GM21786 (cell line): ENCODE results near the gene MAGIX.
"Not testable (repeated sequence)": the region's sequence is repeated elsewhere in the genome, so short reads cannot be mapped to it uniquely, and the experiment has no call there.

Source experiments
- ATAC-seq: cut with Tn5 transposase; IDR thresholded peaks from one replicate; pipeline ENCODE4 v1.9.1; 2021; ENCODE audit not compliant: unreplicated experiment

Gene MAGIX

DNA sequence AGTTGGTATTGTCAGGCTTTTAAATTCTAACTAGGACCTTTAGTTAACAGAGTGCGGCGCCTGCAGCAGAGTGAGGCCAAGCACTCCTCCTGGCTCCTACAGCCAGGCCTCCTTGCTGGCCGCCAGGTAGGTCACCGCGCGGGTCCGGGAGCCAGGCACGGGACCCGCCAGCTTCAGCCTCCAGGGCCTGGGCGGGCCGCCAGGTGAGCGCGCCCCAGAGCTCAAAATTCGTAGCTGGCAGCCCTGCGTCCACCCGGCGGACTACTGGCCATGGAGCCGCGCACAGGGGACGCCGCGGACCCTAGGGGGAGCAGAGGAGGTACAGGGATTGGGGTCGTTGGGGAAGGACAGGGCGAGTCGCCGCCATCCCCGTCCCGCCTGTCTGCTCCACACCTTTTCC is at the start of gene MAGIX:
MAGIX (plus strand) TSS at position 139 of the 400 bp plus-strand sequence; CDS start at position 271, 132 bp downstream.
- no peak for ATAC-seq

- no peak for ATAC-seq
Measured at GRCh38 chrX:49116076-49116475, 46.5 kb upstream of the MAGIX start.

GRCh38 chrX:49116716-49117115 is 45.8 kb upstream of the MAGIX start:
- no peak for ATAC-seq

DNA sequence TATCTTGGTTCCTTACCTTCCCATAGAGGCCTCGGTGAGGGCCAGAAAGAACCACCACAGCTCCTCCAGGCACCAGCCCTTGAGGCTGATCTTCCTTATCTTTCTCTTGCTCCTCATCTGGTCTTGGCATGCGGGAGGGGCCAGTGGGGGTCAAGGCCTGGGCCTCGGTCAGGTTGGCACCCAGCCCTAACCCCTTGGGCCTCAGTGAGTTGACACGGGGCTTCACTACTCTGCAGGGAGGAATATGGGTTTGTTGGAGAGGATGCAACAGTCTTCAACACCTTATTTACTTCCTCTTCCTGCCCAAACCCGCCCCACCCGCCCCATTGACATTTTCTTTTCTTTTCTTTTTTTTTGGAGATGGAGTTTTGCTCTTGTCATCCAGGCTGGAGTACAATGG is 45.0 kb upstream of the MAGIX start:
- no peak for ATAC-seq

- no peak for ATAC-seq
Measured at GRCh38 chrX:49120091-49120490, 42.5 kb upstream of the MAGIX start.

DNA sequence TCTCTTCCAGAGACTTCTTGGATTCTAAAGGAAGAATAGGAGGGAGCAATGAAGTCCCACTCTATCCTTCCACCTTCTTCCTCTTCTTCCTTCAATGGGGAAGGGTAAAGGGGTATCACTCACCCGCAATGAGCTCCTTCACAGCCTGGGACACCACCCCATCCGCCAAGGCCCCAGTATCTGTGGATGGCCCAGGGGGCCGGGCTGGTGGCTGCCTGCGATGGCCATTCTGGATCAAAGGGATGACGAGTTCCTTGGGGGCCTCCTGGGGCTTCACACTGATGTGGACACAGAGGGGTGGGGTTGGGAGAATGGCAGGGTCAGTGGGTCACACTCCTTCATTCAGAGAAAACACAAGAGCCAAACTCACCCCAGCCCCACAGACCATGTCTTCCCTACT is 40.1 kb upstream of the MAGIX start:
- ATAC-seq = no peak

DNA sequence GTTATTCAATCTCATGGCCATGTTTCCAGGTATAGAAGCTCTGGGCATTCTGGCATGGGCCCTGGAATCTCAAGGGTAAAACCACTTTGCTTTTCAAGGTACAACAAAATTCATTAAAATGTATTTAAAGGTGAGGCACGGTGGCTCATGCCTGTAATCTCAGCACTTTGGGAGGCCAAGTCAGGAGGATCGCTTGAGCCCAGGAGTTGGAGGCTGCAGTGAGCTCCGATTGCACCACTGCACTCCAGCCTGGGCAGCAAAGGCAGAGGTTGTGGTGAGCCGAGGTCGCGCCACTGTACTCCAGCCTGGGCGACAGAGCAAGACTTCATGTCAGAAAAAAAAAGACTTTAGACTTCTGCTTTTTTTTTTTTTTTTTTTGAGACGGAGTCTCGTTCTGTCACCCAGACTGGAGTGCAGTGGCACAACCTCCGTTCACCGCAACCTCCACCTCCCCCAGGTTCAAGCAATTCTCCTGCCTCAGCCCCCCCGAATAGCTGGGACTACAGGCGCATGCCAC is 34.8 kb upstream of the MAGIX start:
- not testable (repeated sequence) for ATAC-seq

DNA sequence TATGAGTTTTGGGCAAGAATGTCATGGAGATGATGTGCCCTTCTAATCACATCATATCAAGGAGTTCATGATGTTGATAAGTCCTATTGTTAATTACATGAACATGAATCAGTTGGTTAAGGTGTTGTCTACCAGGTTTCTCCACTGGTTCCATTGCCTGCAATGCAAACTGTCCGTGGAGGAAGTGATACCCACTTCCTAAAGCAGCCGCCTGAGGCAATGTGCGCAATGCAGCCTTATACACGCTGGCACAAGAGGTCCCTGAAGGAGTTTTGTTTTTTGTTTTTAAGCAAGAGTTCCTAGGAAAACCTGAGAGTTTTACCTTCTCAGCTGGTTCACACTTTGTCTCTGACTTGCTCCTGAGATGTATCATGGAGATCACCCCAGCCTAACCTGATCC is 33.1 kb upstream of the MAGIX start:
- ATAC-seq = no peak

DNA sequence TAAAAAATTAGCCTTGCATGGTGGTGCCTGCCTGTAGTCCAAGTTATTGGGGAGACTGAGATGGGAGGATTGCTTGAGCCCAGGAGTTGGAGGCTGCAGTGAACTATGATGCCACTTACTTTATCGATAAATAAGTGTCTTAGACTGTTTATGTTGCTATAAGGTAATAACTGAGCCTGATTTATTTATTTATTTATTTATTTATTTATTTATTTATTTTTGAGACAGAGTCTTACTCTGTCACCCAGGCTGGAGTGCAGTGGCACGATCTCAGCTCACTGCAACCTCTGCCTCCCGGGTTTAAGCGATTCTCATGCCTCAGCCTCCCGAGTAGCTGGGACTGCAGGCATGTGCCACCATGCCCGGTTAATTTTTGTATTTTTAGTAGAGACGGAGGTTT is 30.3 kb upstream of the MAGIX start:
- ATAC-seq = not testable (repeated sequence)

DNA sequence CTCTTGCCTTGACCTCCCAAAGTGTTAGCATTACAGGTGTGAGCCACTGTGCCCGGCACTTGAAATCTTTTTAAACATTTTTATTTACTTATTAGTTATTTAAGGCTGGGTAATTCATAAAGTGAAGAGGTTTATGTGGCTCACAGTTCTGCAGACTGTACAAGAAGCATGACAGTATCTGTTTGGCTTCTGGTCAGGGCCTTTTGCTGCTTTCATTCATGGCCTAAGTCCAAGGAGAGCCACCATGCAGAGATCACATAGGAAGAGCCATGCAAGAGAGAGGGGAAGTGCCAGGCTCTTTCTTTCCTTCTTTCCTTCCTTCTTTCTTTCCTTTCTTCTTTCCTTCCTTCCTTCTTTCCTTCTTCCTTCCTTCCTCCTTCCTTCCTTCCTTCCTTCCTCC is 28.8 kb upstream of the MAGIX start:
- ATAC-seq = no peak

GRCh38 chrX:49137492-49137891 is 25.1 kb upstream of the MAGIX start:
- no peak for ATAC-seq

- no peak for ATAC-seq
Measured at GRCh38 chrX:49139713-49140112, 22.8 kb upstream of the MAGIX start.

GRCh38 chrX:49142264-49142663 is 20.3 kb upstream of the MAGIX start:
- ATAC-seq = not testable (repeated sequence)

DNA sequence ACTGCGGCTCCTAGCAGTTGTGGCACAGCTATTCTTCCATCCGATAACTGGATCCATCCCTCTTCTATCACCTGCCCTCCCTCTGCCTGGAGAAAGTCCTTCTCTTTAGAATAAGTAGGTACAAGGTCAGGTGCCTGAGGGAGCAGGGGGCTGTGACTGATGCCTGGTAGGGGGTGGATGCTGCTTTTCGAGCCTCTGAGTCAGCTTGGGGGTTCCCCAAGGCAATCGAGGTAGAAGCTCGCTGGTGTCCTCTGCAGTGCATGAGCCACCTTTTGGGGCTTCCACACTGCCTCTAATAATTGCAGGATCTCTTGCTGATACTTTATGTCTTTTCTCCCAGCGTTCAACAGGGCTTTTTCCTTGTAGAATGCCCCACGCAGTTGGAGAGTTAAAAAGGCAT is 19.4 kb upstream of the MAGIX start:
- ATAC-seq = not testable (repeated sequence)

DNA sequence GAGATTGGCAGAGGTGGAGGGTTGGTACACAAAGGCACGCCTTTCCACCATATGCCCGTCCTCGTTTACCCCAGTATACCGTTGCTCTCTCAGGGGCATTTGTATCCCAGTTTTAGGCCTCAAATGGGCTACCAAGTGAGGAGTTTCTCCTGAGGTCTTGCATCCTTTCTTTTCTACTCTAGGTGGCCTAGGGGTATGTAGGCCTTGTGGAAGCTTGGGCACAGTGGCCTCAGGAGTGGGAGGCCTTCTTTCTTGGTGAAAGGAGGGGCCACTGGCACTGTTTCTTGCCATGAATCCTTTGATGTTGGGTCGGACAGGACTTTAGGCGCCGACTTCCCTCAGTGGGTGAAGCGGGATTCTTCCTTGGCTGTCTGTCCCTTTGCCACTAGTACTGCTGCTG is 15.3 kb upstream of the MAGIX start:
- ATAC-seq = no peak

GRCh38 chrX:49147936-49148335 is 14.6 kb upstream of the MAGIX start:
- ATAC-seq = no peak

- ATAC-seq = not testable (repeated sequence)
Measured at GRCh38 chrX:49148390-49149100, 14.0 kb upstream of the MAGIX start.

GRCh38 chrX:49149291-49149690 is 13.3 kb upstream of the MAGIX start:
- not testable (repeated sequence) for ATAC-seq

DNA sequence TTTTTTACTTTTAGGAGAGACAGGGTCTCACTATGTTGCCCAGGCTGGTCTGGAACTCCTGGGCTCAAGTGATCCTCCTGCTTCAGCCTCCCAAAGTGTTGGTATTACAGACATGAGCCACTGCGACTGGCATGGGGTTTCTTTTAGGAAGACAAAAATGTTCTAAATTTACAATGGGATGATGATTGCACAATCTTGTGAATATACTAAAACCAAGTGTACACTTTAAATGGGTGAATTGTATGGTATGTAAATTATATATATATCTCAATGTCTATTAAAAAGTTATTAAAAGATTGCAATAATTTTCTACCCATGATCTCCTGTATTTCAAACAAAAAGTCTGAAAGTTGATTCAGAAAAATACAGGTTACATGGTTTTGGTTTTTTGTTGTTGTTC is 9.1 kb upstream of the MAGIX start:
- ATAC-seq = no peak

GRCh38 chrX:49155243-49155899 is 7.2 kb upstream of the MAGIX start:
- no peak for ATAC-seq

- peak; percentile 79 for ATAC-seq
Measured at GRCh38 chrX:49155900-49156837, 6.4 kb upstream of the MAGIX start.
